HEK293 (cell line): ENCODE measurements around the gene AXL.

Source experiments
- ZBTB48 ChIP-seq: fragments of 450-650 bp; formaldehyde crosslinking; IDR thresholded peaks from 2 replicates; pipeline ENCODE4 v1.5.1; 2016; ENCODE audit warnings: missing biosample characterization, missing genetic modification characterization
- ZNF830 ChIP-seq: fragments of 450-650 bp; IDR thresholded peaks from 2 replicates; pipeline ENCODE4 v1.5.0; 2018; ENCODE audit warnings: missing biosample characterization, missing genetic modification characterization, low read depth, mild to moderate bottlenecking, moderate library complexity
- TF ChIP-seq, protein P1 (sequence below): fragments of 450-650 bp; formaldehyde crosslinking; IDR thresholded peaks from 2 replicates; pipeline ENCODE4 v1.5.1; 2016; ENCODE audit warnings: missing biosample characterization, missing genetic modification characterization

DNA sequence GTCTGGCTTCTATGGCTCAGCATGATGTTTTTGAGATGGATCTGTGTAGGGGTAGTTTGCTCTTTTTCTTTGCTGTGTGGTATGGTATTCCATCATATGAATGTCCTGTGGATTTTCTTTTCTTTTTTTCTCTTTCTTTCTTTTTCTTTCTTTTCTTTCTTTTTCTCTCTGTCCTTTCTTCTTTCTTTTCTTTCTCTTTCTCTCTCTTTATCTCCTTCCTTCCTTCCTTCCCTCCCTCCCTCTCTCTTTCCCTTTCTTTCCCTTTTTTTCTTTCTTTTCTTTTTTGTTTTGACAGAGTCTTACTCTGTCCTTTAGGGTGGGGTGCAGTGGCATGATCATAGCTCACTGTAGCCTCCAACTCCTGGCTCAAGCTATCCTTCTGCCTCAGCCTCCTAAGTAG, 36.1 kb downstream of the AXL start:
- TF ChIP-seq ZNF830 (tag by site-specific recombination) (no peak), ZBTB48 (tag by site-specific recombination) (no peak)
- TF ChIP-seq, protein P1, sequence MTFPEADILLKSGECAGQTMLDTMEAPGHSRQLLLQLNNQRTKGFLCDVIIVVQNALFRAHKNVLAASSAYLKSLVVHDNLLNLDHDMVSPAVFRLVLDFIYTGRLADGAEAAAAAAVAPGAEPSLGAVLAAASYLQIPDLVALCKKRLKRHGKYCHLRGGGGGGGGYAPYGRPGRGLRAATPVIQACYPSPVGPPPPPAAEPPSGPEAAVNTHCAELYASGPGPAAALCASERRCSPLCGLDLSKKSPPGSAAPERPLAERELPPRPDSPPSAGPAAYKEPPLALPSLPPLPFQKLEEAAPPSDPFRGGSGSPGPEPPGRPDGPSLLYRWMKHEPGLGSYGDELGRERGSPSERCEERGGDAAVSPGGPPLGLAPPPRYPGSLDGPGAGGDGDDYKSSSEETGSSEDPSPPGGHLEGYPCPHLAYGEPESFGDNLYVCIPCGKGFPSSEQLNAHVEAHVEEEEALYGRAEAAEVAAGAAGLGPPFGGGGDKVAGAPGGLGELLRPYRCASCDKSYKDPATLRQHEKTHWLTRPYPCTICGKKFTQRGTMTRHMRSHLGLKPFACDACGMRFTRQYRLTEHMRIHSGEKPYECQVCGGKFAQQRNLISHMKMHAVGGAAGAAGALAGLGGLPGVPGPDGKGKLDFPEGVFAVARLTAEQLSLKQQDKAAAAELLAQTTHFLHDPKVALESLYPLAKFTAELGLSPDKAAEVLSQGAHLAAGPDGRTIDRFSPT (tag by site-specific recombination), result no peak
